Kidney capillary endothelial cell (primary cell): Measurements from ENCODE around the gene ADISSP.

Experiments used
- DNase-seq: peaks from one replicate; pipeline ENCODE4 v3.0.0-alpha.2; 2018; ENCODE audit warnings: low spot score

ADISSP gene

DNA sequence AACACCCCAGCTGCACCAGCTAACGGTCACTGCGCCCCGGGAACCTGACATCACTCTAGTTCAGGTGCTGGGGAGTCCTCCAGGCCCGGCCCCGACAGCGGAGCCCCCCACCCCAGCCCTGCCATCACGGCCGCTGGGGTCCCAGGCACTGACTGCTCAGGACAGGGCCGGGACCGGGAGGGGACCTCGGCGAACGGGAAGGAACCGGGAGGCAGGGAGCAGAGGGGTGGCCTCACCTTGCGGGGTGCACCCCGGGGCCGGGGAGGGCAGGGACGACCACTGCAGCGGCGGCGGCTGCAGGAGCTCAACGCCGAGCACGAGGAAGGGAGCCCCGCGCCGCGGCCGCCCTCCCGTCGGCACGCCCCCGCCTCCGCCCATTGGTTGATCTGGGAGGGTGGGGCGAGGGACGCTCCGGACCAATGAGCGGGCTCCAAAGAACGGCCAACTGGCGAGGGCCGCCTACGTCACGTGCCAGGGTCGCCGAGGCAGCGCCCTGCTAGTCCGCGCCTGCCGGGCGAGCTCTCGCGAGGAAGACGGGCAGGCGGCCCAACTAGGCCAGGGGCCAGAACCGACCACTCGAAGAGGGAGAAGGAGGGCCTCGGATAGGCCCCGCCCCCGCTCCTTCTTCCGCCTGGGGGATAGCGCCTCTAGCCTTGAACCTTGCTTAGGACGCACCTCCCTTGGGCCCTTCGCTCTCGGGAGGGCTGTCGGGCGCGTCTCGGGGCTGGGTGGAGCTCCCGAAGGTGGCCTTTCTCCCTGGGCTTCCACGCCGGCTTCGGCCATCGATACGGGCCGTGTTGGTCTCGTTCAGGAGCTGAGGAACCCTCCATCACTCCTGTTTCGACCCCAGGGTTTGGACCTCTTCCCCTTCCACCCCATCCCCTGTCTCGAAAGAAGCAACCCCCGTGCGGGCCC lies at the start of gene ADISSP:
TSS of gene ADISSP (minus strand) at position 327 of the 915 bp plus-strand sequence. CDS start 7,653 bp downstream, outside the sequence.
- peak; percentile 97 for DNase-seq

DNA sequence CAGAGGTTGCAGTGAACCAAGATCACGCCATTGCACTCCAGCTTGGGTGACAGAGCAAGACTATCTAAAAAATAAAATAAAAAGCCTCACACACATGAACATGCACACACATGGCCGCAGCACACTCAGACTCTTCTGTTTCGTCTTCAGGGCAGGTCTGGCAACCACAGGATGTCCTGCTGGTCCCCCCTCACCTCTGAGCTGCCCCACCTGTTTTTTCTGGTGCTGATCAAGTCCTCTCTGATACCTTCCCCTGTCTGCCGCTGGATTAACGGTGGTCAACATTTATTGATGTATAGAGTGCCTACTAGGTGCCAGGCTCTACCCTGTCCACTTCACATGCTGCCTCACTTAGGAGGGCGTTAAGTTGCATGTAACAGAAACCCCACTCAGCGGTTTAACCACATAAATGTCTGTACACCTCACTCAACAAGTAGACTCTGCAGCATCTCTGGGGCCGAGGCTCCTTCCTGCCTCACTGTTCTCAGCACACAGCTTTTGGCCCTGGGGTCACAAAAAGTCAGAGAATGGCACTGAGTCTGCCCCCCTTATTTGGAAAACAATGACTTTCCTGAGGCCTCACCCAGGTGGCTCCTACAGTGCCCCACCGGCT lies 48.3 kb upstream of the ADISSP start:
- DNase-seq = no peak

DNA sequence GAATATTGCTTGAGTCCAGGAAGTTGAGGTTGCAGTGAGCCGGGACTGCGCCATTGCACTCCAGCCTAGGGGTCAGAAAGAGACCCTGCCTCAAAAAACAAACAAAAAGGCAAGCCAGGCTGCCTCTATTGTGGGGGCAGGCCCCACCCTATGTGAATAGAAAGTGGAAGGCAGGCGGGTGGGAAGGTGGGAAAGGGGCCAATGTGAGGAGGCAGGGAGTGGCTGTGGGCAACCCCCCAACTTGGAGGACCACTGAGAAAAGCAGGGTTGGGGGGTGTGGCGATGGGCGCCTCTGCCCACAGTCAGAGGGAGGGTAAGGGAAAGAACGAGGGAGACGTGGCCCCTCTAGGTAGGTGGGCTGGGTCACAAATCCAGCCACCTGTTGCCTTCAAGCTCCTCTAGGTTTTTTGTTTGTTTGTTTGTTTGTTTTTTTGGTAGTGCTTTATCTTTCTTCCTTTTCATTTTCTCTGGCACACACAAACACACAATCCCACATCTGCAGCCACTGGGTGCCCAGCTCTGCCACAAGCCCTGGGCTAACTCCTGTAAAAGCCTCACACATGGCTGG lies 47.5 kb upstream of the ADISSP start:
- no peak for DNase-seq

DNA sequence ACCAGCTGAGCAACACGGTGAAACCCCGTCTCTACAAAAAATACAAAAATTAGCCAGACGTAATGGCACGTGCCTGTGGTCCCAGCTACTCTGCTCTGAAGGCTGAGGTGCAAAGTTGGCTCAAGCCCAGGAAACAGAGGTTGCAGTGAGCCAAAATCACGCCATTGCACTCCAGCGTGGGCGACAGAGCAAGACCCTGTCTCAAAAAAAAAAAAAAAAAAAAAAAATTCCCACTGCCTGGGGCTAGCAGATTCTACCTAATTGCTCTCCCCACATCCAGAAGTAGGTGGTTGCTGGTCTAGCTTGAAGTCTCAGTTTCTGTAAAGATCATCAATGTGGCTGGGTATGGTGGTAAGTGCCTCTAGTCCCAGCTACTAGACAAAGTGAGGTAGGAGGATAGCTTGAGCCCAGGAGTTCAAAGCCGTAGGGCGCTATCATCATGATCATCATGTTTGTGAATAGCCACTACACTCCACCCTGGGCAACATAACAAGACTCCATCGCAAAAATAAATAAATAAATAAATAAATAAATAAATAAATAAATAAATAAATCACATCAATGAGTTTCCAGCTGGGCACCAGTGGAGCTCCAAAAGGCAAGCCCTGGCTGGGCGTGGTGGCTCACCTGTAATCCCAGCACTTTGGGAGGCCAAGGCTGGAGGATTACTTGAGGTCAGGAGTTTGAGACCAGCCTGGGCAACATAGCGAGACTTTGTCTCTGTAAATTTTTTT lies 46.5 kb upstream of the ADISSP start:
- no peak for DNase-seq

DNA sequence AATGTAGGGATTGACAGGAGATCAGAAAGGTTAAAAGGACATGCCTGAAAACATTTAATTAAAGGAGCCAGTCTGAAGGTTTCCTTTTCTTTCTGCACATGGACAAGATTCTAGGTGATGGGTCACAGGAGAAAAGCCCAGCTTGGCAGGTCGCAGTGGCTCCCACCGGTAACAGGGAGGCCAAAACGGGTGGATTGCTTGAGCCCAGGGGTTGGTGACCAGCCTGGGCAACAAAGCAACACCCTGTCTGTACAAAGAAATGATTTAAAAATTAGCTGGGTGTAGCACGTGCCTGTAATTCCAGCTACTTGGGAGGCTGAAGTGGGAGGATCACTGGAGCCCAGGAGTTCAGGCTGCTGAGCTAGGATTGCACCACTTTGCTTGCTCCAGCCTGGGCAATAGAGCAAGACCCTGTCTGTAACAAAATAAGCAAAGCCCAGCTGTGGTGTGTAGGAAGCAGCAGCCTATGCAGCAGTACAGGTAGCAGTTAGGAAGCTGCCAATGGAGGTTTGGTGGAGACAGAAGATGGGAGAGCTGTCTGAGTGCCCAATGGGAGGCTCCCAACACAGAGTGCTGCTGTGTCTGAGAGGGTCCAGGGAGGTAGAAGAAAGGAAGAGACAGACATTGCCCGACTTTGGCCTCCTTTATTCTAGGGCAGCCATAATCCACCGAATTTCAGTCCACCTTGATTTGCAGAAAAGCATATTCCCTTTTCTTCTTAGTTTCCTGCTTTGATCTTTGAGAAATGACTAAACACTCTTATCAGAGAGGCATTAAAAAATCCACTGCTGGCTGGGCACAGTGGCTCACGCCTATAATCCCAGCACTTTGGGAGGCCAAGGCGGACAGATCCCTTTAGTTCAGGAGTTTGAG lies 45.7 kb upstream of the ADISSP start:
- no peak for DNase-seq

DNA sequence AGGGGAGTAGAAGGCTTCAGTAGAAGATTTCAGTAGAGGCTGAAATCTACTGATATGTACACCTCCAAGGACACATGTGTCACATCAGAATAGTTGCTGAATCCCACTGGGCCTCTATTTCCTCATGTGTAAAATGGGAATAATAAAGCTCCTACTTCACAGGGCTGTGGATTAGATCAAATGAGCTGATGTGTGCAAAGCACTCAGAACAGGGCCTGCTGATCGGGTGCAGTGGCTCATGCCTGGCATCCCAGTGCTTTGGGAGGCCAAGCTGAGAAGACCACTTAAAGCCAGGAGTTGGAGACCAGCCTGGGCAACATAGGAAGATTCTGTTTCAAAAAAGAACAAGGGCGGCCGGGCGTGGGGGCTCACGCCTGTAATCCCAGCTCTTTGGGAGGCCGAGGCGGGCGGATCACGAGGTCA lies 44.7 kb upstream of the ADISSP start:
- no peak for DNase-seq

DNA sequence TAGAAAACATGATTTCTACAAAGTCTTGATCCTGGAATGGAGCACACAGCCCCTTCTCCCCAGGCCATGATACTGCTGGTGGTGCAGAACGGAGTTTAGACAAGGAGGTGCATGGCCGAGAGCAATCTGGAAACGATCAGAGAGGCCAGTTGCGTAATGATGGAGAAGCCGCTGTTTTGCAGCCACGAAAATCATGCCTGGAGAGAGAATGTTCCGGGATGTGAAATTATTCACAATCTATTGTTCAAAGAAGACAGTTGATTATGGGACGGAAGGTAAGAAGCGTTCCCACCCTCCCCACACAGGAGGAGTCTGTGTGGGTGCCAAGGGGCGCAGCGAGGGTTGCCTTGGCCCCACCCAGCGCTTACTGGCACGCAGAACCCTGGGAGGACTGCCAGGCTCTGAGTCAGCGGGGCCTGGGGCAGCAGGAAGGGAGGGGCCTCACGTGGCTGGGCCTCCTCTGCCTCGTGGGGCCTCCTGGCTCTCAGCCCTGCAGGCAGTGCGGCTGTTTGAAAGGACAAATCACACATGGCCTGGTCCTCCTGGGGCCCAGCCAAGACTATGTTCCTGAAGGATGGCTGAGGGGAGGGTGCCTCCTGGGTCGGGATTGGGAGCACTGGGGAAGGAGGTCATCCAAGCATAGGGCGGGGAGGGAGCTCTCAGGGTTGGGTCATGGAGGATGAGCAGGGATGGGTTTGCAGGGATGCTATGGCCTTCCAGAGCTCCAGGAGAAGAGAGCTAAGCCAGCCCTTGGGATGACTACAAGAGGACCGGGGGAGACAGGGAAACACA lies 44.1 kb upstream of the ADISSP start:
- DNase-seq = peak; percentile 97

DNA sequence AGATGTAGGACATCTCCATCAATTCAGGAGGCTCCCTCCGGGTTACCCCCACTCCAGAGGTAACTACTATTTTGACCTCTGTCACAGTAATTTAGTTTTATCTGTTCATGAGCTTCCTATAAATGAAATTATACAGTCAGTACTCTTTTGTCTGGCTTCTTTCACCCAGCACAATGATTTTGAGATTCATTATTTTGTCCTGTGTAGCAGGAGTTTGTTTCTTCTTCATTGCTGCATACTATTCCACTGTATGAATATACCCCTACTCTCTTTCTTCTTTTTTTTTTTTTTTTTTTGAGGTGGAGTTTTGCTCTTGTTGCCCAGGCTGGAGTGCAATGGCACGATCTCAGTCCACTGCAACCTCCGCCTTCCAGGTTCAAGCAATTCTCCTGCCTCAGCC lies 41.0 kb upstream of the ADISSP start:
- no peak for DNase-seq

DNA sequence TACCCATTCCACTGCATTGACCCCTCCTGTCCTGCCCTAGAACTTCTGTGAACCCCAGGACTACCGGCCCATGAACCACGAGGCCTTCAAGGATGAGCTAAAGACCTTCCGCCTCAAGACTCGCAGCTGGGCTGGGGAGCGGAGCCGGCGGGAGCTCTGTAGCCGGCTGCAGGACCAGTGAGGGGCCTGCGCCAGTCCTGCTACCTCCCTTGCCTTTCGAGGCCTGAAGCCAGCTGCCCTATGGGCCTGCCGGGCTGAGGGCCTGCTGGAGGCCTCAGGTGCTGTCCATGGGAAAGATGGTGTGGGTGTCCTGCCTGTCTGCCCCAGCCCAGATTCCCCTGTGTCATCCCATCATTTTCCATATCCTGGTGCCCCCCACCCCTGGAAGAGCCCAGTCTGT lies 37.2 kb upstream of the ADISSP start:
- DNase-seq = no peak

DNA sequence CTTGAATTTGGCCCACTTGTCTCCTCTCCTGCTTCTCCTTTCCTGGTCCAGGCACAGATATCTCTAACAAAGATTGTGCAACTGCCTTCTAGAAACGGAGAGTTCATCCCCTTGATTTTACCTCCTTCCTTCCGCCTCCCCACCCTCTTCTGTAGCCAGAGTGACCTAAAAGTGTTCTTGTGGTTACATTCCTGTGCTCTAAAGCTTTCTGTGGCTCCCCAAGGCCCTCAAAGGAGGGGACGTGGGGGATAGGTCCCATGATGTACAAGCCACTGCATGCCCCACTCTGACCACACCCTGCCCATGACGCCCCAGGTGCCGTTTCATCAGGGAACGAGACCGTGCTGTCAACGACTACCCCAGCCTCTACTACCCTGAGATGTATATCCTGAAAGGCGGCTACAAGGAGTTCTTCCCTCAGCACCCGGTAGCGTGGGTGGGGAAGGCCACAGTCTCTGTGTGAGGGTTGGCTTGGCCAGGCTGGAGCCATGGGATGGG lies 36.8 kb upstream of the ADISSP start:
- no peak for DNase-seq

DNA sequence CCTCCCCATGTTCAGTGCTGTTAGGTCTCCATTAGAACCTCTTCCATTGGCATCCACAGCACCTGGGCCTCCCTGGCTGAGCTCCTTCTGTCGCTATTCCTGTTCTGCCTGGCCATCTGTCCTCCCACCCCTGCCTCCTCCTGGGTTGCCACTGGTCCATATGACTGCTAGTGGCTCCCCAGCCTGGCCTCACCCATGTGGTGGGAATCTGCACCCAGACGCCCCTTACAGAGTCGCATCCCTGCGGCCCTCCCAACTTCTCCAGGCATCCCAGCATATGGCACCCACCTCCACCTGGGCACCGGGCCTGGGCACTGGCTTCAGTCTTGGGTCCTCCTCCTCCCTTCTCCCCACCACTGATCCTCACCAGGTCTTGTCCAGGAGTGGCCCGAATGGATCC lies 36.3 kb upstream of the ADISSP start:
- DNase-seq = no peak

DNA sequence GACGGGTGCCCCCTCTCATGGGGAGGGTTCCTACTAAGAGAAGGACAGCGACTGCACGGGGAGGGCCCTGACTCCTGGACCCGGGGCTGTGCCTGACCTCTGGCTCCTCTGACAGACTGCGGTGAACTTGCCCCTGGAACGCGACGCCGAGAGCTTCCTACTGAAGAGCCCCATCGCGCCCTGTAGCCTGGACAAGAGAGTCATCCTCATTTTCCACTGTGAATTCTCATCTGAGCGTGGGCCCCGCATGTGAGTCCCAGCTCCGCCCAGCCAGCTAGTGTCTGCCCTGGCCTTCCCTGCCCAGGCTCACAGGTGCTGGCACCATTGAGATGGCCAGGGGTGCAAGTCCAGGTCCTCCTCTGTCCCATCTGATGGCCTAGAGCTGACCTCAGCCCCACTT lies 35.7 kb upstream of the ADISSP start:
- no peak for DNase-seq

DNA sequence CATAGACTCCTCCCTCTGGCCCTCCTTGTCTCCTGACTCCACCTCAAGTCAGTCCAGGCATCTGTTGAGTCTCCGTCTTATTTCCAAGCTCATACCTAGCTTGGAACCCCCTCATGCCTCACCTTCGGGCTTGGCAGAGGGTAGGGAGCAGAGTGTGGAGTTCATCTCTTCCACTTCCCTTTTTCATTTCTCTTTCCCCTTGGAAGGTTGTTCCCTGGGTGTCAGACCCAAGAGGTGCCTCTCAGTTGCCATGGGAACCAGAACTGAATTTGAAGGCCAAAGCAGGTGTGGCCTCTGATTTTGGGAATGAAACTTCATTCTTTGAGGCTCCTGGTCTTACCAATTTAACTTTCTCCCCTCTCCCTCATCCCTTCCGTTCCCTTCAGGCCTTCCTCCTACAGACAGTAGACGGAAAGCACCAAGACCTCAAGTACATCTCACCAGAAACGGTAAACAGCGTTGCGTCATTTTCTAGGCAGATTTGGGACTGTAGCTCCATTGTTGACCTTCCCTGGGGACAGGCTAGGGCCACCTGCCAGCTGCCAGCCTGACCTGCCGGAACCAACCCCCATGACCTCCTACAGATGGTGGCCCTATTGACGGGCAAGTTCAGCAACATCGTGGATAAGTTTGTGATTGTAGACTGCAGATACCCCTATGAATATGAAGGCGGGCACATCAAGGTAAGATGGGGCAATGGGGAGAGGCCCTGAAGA lies 35.1 kb upstream of the ADISSP start:
- no peak for DNase-seq

DNA sequence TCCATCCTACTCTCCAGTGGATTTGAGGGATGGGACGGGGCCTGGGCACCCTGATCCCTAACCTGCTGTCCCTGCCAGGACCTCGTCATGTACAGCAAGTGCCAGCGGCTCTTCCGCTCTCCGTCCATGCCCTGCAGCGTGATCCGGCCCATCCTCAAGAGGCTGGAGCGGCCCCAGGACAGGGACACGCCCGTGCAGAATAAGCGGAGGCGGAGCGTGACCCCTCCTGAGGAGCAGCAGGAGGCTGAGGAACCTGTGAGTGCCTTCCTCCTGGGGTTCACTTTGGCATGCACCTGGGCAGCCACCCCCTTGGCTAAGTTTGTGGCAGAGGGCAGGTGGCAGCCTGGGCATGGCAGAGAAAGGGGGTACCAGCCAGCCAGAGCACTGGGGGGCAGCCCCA lies 34.3 kb upstream of the ADISSP start:
- no peak for DNase-seq

DNA sequence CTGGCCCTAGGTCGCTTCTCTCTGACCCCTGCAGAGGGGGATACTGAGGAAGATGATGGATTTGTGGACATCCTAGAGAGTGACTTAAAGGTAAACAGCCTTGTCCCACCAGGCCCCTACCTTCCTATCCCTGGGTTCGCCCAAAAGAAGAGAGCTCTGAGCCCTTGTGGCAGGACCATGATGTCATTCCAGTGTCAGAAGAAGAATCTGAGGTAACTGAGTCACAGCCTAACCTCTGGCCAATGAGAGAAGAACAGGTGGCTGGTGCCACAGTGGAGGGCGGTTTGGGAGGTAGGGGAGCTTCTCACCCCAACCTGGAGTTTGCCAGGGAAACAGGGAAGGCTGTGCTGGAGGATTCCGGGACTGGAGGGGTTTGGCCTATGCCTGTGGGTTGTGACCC lies 33.7 kb upstream of the ADISSP start:
- no peak for DNase-seq

DNA sequence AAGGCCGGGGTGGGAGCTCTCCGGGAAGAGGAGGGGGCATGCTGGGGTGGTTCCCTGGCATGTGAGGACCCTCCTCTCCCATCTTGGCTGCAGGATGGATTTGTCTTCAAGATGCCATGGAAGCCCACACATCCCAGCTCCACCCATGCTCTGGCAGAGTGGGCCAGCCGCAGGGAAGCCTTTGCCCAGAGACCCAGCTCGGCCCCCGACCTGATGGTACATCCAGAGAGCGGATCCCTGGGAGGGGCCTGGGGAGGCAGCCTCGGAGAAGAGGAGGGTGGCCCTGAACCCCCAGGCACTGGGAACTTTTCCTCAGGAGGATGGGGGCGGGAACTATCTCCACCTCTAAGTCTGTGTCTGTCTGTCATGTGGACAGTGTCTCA lies 33.3 kb upstream of the ADISSP start:
- DNase-seq = no peak

DNA sequence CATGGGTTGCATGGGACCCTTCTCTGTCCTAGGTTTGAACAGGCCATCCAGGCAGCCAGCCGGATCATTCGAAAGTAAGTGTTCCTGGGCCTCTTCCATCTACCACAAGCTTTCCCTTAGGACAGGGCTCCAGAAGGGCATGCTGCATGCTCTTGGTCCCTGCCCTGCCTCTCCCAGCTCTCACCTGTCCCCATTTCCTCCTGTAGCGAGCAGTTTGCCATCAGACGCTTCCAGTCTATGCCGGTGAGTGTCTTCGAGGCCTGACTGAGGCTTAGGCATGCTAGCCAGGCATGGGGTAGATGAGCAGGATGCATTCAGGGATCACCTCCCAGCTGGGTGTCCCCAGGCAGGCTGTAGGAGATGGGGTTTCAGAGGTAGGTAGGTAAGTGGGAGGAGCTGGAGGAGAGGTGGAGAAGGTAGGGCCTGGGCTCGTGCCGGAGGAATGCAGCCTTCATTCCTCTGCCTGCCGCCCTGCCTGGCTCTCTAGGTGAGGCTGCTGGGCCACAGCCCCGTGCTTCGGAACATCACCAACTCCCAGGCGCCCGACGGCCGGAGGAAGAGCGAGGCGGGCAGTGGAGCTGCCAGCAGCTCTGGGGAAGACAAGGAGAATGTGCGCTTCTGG lies 32.8 kb upstream of the ADISSP start:
- DNase-seq = no peak

DNA sequence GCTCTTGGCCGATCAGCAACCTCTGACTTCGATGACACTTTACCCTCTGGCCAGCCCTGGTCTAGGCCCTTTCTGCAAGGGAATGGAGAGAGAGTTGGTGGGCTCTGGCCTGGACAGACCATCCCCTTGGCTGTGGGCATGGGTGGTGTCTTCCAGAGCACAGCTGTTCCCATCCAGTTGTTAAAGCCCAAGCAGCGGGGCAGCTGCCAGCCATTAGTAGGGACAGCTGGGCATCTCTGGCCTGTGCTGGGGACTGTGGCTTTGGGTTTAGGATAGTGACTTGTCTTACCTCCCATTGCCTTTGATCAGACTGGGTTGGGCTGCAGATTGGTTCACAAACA lies 31.3 kb upstream of the ADISSP start:
- no peak for DNase-seq

DNA sequence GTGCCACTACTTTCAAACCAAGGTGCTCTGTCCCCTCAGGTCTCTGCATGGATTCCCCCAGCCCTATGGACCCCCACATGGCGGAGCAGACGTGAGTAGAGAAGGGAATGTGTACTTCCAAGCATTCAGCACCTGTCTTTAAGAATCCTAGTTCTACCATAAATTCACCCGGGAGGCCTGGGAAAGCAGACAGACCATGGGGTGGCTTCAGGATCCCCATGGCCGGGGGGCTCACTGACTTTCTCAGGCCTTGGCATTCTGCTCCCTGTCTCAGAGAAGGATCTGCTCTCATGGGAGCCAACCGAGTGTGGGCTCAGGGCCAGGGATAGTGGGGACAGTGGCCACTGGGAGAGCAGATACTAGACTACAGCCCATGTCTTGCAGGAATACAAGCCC lies 30.8 kb upstream of the ADISSP start:
- no peak for DNase-seq
